CD4-positive, CD25-positive, alpha-beta regulatory T cell (primary cell): Measurements from ENCODE around the gene SART3. TPM values are rescaled to one million over a fixed set of nuclear protein-coding genes. Genes with fewer than 3 reads are reported as not detected.
A peak's percentile ranks its signal among the peaks of the same experiment; 100 is the strongest.

Source experiments
- ATAC-seq, 2 donors: fragments of 150-1000 bp; cut with Tn5 transposase; one replicate each; pipeline ENCODE4 v1.10.0; 2021; ENCODE audit warnings: low read depth in 2 of 2, moderate number of reproducible peaks in 2 of 2, moderate library complexity in 1 of 2
- DNase-seq, 3 donors: peaks; one replicate each; pipeline versions ENCODE4 v3.0.0 to v3.0.0-alpha.2; 2012 to 2022; ENCODE audit warnings: mixed read lengths in 1 of 3
- H3K27ac ChIP-seq: one replicate; pipeline ENCODE4 v1.7.0; 2013; ENCODE audit warnings: mild to moderate bottlenecking, low read length; ENCODE audit not compliant: insufficient read depth, poor library complexity, severe bottlenecking
- H3K27me3 ChIP-seq: one replicate; pipeline ENCODE4 v1.7.0; 2013; ENCODE audit warnings: low read length; ENCODE audit not compliant: control insufficient read depth, insufficient read depth
- H3K36me3 ChIP-seq: one replicate; pipeline ENCODE4 v1.7.0; 2013; ENCODE audit warnings: mild to moderate bottlenecking, low read length, moderate library complexity; ENCODE audit not compliant: control insufficient read depth, insufficient read depth
- H3K4me1 ChIP-seq: 2 replicates; pipeline ENCODE4 v1.7.0; 2013; ENCODE audit warnings: mild to moderate bottlenecking, low read length; ENCODE audit not compliant: insufficient read depth, control insufficient read depth, poor library complexity, severe bottlenecking
- H3K4me3 ChIP-seq: one replicate; pipeline ENCODE4 v1.7.0; 2013; ENCODE audit warnings: low read depth, mild to moderate bottlenecking, low read length, moderate library complexity
- H3K9me3 ChIP-seq, 2 experiments: 1 replicate in 1 of 2; 2 replicates in 1 of 2; pipeline ENCODE4 v1.7.0; 2013; ENCODE audit warnings: low read length in 2 of 2, mild to moderate bottlenecking in 1 of 2, moderate library complexity in 1 of 2; ENCODE audit not compliant: control insufficient read depth in 2 of 2
- H3K27ac Mint-ChIP-seq, 3 donors: one replicate each; pipeline ENCODE4 v1.8.0; 2020 to 2022; ENCODE audit warnings: mild to moderate bottlenecking in 3 of 3, mixed read lengths in 3 of 3, moderate library complexity in 2 of 3
- H3K27me3 Mint-ChIP-seq: one replicate; pipeline ENCODE4 v1.8.0; 2022; ENCODE audit warnings: mild to moderate bottlenecking, mixed read lengths
- H3K36me3 Mint-ChIP-seq: one replicate; pipeline ENCODE4 v1.8.0; 2020; ENCODE audit warnings: mixed read lengths
- H3K4me1 Mint-ChIP-seq, 4 donors: one replicate each; pipeline ENCODE4 v1.8.0; 2020 to 2022; ENCODE audit warnings: mixed read lengths in 4 of 4, mild to moderate bottlenecking in 1 of 4
- H3K4me3 Mint-ChIP-seq, 4 donors: one replicate each; pipeline ENCODE4 v1.8.0; 2020 to 2022; ENCODE audit warnings: mild to moderate bottlenecking in 4 of 4, mixed read lengths in 4 of 4, moderate library complexity in 3 of 4
- H3K9me3 Mint-ChIP-seq, 7 donors: one replicate each; pipeline ENCODE4 v1.8.0; 2020 to 2022; ENCODE audit warnings: mixed read lengths in 7 of 7, mild to moderate bottlenecking in 3 of 7, moderate library complexity in 2 of 7
- polyA plus RNA-seq, 4 donors: library from polyadenylated mRNA; unstranded; fragments of 300-500 nt; fragmentation: Illumina TruSeq; gene quantifications; one replicate each; pipeline ENCODE4 v1.2.3, GENCODE V29; 2021
- total RNA-seq: library from RNA; stranded (reverse); gene quantifications from one replicate; pipeline ENCODE4 v1.2.3, GENCODE V29; 2022

The SART3 gene
- total and polyA plus RNA-seq, 5 donors from 2014 or later, result 25.3 to 107 (median 32.6) TPM

GRCh38 chr12:108548954-108549521 lies 11.9 kb downstream of the SART3 start:
- no peaks in the 10 kb centered on the region for H3K9me3 ChIP-seq
- ATAC-seq, result no peak
- Mint-ChIP-seq H3K4me3 (no peak overlapping the region), H3K27me3 (no peaks in the 10 kb centered on the region), H3K36me3 (peaks cover 29% of the 10 kb centered on the region), H3K4me1 (peaks cover 7 to 56% (median 53%) of the 10 kb centered on the region in 4 donors), H3K27ac (peak overlapping the region in 1 of 3 donors; percentile 32), H3K9me3 (no peaks in the 10 kb centered on the region)
- no peaks in the 10 kb centered on the region for H3K27me3 ChIP-seq
- H3K27ac ChIP-seq, result no peak overlapping the region
- no peak overlapping the region for H3K4me3 ChIP-seq
- H3K4me1 ChIP-seq, result peaks cover 9% of the 10 kb centered on the region
- H3K36me3 ChIP-seq, result peaks cover 50% of the 10 kb centered on the region
- no peak for DNase-seq

DNA sequence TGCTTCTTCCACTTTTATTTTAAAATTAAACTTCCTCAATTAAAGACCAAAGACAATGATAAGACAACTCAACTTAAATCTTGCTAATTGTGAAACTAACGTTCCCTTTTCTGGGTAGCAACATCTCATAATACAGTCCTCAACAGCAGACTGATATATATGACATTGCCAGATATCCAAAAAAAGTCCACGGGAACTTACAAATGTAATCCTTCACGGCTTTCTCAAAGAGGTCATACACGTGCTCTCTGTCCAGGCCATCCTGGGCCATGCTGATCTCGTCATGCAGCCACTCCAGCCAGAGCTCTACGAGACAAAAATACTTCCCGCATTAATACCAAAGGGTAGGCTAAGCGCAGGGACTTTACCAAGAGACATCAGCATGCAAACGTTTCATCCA lies 13.3 kb downstream of the SART3 start:
- peaks cover 5% of the 10 kb centered on the region for H3K4me1 ChIP-seq
- no peaks in the 10 kb centered on the region for H3K27me3 ChIP-seq
- H3K4me3 Mint-ChIP-seq, result no peak overlapping the region
- H3K27ac ChIP-seq, result peak overlapping the region; percentile 1
- H3K27me3 Mint-ChIP-seq, result no peaks in the 10 kb centered on the region
- ATAC-seq (no peak), DNase-seq (no peak)
- no peak overlapping the region for H3K27ac Mint-ChIP-seq
- H3K36me3 Mint-ChIP-seq, result peaks cover 41% of the 10 kb centered on the region
- peaks cover 7 to 44% (median 42%) of the 10 kb centered on the region in 4 donors for H3K4me1 Mint-ChIP-seq
- H3K36me3 ChIP-seq, result peaks cover 62% of the 10 kb centered on the region
- H3K4me3 ChIP-seq, result no peak overlapping the region
- no peaks in the 10 kb centered on the region for H3K9me3 Mint-ChIP-seq
- no peaks in the 10 kb centered on the region for H3K9me3 ChIP-seq

DNA sequence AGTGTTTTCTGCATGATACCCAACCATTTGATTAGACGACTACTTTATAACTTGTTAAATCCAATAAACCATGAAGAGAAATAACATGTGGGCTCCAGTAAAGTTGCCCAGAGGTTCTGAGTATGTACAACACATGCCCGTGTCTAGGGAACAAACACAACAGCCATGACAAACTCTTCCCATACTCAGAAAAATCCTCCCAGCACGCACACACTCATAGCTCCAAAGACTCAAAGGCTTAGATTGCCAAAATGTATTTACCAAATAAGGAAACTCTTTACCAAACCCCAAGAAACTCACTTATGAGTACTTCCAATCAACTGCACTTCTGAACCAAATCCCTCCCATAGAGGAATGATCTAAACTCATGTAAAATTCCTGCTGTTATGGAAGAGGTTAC lies 17.3 kb downstream of the SART3 start:
- DNase-seq (no peak), ATAC-seq (no peak)
- Histone ChIP-seq H3K4me1 (no peaks in the 10 kb centered on the region), H3K9me3 (no peaks in the 10 kb centered on the region), H3K27me3 (no peaks in the 10 kb centered on the region), H3K4me3 (no peak overlapping the region), H3K36me3 (peaks cover 82% of the 10 kb centered on the region), H3K27ac (no peak overlapping the region)
- no peak overlapping the region for H3K4me3 Mint-ChIP-seq
- peaks cover 5 to 24% (median 18%) of the 10 kb centered on the region in 4 donors for H3K4me1 Mint-ChIP-seq
- H3K27me3 Mint-ChIP-seq, result no peaks in the 10 kb centered on the region
- H3K27ac Mint-ChIP-seq, result peak overlapping the region in 1 of 3 donors; percentile 39
- peaks cover 45% of the 10 kb centered on the region for H3K36me3 Mint-ChIP-seq
- H3K9me3 Mint-ChIP-seq, result no peaks in the 10 kb centered on the region

DNA sequence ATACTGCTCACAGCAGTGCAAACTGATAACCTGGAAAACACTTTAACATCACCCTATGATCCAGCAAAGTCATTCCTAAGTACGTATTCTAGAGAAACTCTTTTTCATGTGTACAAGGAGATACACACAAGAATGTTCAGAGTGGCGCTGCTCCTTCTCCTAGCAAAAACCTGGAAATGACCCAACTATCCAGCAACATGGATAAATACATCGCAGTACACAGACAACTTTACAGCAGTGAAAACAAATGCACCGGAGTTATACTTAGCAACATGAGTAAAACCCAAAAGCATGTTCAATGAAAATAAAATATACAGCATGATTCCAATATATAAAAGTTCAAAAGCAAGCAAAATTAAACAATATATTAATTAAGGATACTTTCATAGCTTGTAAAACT lies 18.7 kb downstream of the SART3 start:
- peak overlapping the region in 1 of 3 donors; percentile 27 for H3K27ac Mint-ChIP-seq
- ATAC-seq (no peak), DNase-seq (no peak)
- peaks cover 5 to 17% (median 15%) of the 10 kb centered on the region in 4 donors for H3K4me1 Mint-ChIP-seq
- Histone ChIP-seq H3K4me3 (no peak overlapping the region), H3K36me3 (peaks cover 83% of the 10 kb centered on the region), H3K9me3 (no peaks in the 10 kb centered on the region), H3K27me3 (no peaks in the 10 kb centered on the region), H3K27ac (no peak overlapping the region), H3K4me1 (no peaks in the 10 kb centered on the region)
- H3K27me3 Mint-ChIP-seq, result no peaks in the 10 kb centered on the region
- H3K4me3 Mint-ChIP-seq, result no peak overlapping the region
- peaks cover 45% of the 10 kb centered on the region for H3K36me3 Mint-ChIP-seq
- no peaks in the 10 kb centered on the region for H3K9me3 Mint-ChIP-seq

GRCh38 chr12:108538616-108539195 lies 22.3 kb downstream of the SART3 start:
- no peaks in the 10 kb centered on the region for H3K9me3 ChIP-seq
- ATAC-seq (no peak), DNase-seq (no peak)
- no peak overlapping the region for H3K4me3 ChIP-seq
- no peaks in the 10 kb centered on the region for H3K4me1 ChIP-seq
- H3K27me3 ChIP-seq, result no peaks in the 10 kb centered on the region
- Mint-ChIP-seq H3K9me3 (no peaks in the 10 kb centered on the region), H3K4me3 (no peak overlapping the region), H3K4me1 (peaks cover 5 to 12% (median 11%) of the 10 kb centered on the region in 4 donors), H3K27me3 (no peaks in the 10 kb centered on the region), H3K36me3 (peaks cover 56% of the 10 kb centered on the region), H3K27ac (no peak overlapping the region)
- no peak overlapping the region for H3K27ac ChIP-seq
- peaks cover 82% of the 10 kb centered on the region for H3K36me3 ChIP-seq

- no peak overlapping the region for H3K27ac ChIP-seq
- no peak overlapping the region for H3K4me3 Mint-ChIP-seq
- no peak overlapping the region for H3K27ac Mint-ChIP-seq
- H3K4me1 Mint-ChIP-seq, result peaks cover 5 to 12% (median 11%) of the 10 kb centered on the region in 4 donors
- H3K9me3 Mint-ChIP-seq, result no peaks in the 10 kb centered on the region
- no peak for ATAC-seq
- H3K27me3 Mint-ChIP-seq, result no peaks in the 10 kb centered on the region
- H3K36me3 Mint-ChIP-seq, result peaks cover 50% of the 10 kb centered on the region
- H3K4me1 ChIP-seq, result no peaks in the 10 kb centered on the region
- DNase-seq, result no peak
- H3K27me3 ChIP-seq, result no peaks in the 10 kb centered on the region
- H3K9me3 ChIP-seq, result no peaks in the 10 kb centered on the region
- peaks cover 82% of the 10 kb centered on the region for H3K36me3 ChIP-seq
- H3K4me3 ChIP-seq, result no peak overlapping the region
Measured at GRCh38 chr12:108538146-108538545, 22.8 kb downstream of the SART3 start.

DNA sequence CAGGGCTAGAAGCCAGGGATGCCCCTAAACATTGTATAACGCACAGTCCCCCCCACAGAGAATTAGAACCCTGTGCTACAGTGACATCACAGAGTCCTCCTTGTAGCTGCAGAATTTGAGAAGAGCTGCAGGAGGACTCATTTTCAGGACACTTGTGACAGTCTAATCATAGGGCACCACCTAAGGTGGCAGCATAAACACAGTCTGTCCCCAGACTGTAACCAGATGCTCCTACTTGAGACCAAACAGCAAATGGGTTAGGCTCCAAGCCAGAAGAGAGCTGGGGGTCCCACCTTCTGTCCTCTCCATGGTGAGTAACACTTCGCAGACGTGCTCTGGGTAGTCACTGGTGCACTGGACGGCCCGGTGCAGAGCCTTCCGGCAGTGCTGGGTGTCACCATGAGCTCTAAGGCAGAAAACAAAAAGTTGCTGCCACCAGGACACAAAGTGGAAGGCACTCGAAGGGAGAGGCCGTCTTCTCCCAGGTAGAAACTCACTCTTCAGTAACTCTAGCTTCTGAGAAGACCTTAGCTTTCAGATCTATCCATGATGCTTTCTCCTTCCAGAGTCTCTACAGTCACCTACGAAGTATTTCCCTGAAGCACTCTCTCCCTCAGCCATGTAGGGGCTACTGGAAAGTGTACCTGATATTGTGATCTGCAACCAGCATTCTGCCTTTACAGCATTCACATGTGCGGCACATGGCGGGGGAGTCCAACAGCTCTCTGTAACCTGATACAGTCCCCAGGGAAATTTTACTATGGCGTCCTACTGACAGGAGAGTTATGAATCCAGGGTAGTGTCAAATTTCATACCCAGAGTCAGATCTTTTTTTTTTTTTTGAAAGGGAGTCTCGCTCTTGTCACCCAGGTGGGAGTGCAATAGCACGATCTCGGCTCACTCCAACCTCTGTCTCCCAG lies 28.8 kb downstream of the SART3 start:
- Histone ChIP-seq H3K27ac (no peak overlapping the region), H3K36me3 (peaks cover 97% of the 10 kb centered on the region), H3K27me3 (no peaks in the 10 kb centered on the region), H3K4me3 (no peak overlapping the region), H3K4me1 (no peaks in the 10 kb centered on the region), H3K9me3 (no peaks in the 10 kb centered on the region)
- no peak overlapping the region for H3K27ac Mint-ChIP-seq
- H3K27me3 Mint-ChIP-seq, result no peaks in the 10 kb centered on the region
- H3K4me1 Mint-ChIP-seq, result peaks cover 0 to 9% (median 3%) of the 10 kb centered on the region in 4 donors
- no peaks in the 10 kb centered on the region for H3K9me3 Mint-ChIP-seq
- peaks cover 46% of the 10 kb centered on the region for H3K36me3 Mint-ChIP-seq
- no peak overlapping the region for H3K4me3 Mint-ChIP-seq
- DNase-seq, result no peak
- ATAC-seq, result no peak
